Activated naive CD4-positive, alpha-beta T cell treated with anti-CD3 and anti-CD28 coated beads, Interleukin-2, amount 10 ng/mL, durations not matched to agents 7 days and 5 days (primary cell): Measurements from ENCODE around the gene PARD3.

Experiments
- CTCF ChIA-PET: fragments of 350-600 bp; sonication (Branson Sonifier 250); formaldehyde crosslinking; loops from one replicate; lab custom pipeline; 2021; ENCODE audit warnings: antibody characterized with exemption; lab: Charles Lee
- DNase-seq: peaks from one replicate; pipeline ENCODE4 v3.0.0-alpha.2; 2020
- H3K27ac Mint-ChIP-seq: one replicate; pipeline ENCODE4 v1.8.0; 2021; ENCODE audit warnings: mild to moderate bottlenecking, moderate library complexity, mixed read lengths
- H3K27me3 Mint-ChIP-seq: one replicate; pipeline ENCODE4 v1.8.0; 2021; ENCODE audit warnings: mild to moderate bottlenecking, mixed read lengths
- H3K36me3 Mint-ChIP-seq: one replicate; pipeline ENCODE4 v1.8.0; 2021; ENCODE audit warnings: mixed read lengths
- H3K4me1 Mint-ChIP-seq: one replicate; pipeline ENCODE4 v1.8.0; 2021; ENCODE audit warnings: mixed read lengths
- H3K4me3 Mint-ChIP-seq: one replicate; pipeline ENCODE4 v1.8.0; 2021; ENCODE audit warnings: mild to moderate bottlenecking, moderate library complexity, mixed read lengths
- H3K9me3 Mint-ChIP-seq: one replicate; pipeline ENCODE4 v1.8.0; 2021; ENCODE audit warnings: mixed read lengths

PARD3 gene

GRCh38 chr10:34345383-34345782 lies 469.7 kb downstream of the PARD3 start:
- no peaks in the 10 kb centered on the region for H3K36me3 Mint-ChIP-seq
- CTCF ChIA-PET, result no interaction called here
- no peak overlapping the region for H3K4me3 Mint-ChIP-seq
- no peak overlapping the region for H3K27ac Mint-ChIP-seq
- peaks cover 2% of the 10 kb centered on the region for H3K9me3 Mint-ChIP-seq
- DNase-seq, result no peak
- H3K27me3 Mint-ChIP-seq, result no peaks in the 10 kb centered on the region
- no peaks in the 10 kb centered on the region for H3K4me1 Mint-ChIP-seq

- Mint-ChIP-seq H3K4me1 (peaks cover 3% of the 10 kb centered on the region), H3K9me3 (no peaks in the 10 kb centered on the region), H3K27ac (no peak overlapping the region), H3K27me3 (no peaks in the 10 kb centered on the region), H3K4me3 (no peak overlapping the region), H3K36me3 (no peaks in the 10 kb centered on the region)
- no peak for DNase-seq
- CTCF ChIA-PET, result no interaction called here
Observed at GRCh38 chr10:34343764-34344163, 471.3 kb downstream of the PARD3 start.

- Mint-ChIP-seq H3K9me3 (no peaks in the 10 kb centered on the region), H3K27ac (no peak overlapping the region), H3K4me1 (peaks cover 3% of the 10 kb centered on the region), H3K36me3 (no peaks in the 10 kb centered on the region), H3K27me3 (no peaks in the 10 kb centered on the region), H3K4me3 (no peak overlapping the region)
- no peak for DNase-seq
- CTCF ChIA-PET, result no interaction called here
Observed at GRCh38 chr10:34341473-34341872, 473.6 kb downstream of the PARD3 start.

- Mint-ChIP-seq H3K27ac (no peak overlapping the region), H3K4me1 (peaks cover 3% of the 10 kb centered on the region), H3K9me3 (no peaks in the 10 kb centered on the region), H3K36me3 (no peaks in the 10 kb centered on the region), H3K27me3 (no peaks in the 10 kb centered on the region), H3K4me3 (no peak overlapping the region)
- no peak for DNase-seq
- CTCF ChIA-PET, result no interaction called here
Observed at GRCh38 chr10:34340934-34341333, 474.2 kb downstream of the PARD3 start.

- DNase-seq, result no peak
- Mint-ChIP-seq H3K27me3 (no peaks in the 10 kb centered on the region), H3K27ac (no peak overlapping the region), H3K36me3 (no peaks in the 10 kb centered on the region), H3K4me1 (peaks cover 3% of the 10 kb centered on the region), H3K9me3 (no peaks in the 10 kb centered on the region), H3K4me3 (no peak overlapping the region)
- CTCF ChIA-PET, result no interaction called here
Observed at GRCh38 chr10:34339816-34340553, 475.1 kb downstream of the PARD3 start.

- no peaks in the 10 kb centered on the region for H3K27me3 Mint-ChIP-seq
Observed at GRCh38 chr10:34337917-34338316, 477.2 kb downstream of the PARD3 start.

GRCh38 chr10:34335960-34336690 lies 479.0 kb downstream of the PARD3 start:
- Mint-ChIP-seq H3K36me3 (no peaks in the 10 kb centered on the region), H3K4me3 (no peak overlapping the region), H3K27ac (no peak overlapping the region), H3K27me3 (no peaks in the 10 kb centered on the region), H3K4me1 (peaks cover 3% of the 10 kb centered on the region), H3K9me3 (no peaks in the 10 kb centered on the region)
- CTCF ChIA-PET, result interaction anchor here (1.6 kb wide), 1 partner anchor 302 kb away, joined by 3 read pairs; no protein-coding TSS in a partner anchor
- no peak for DNase-seq

More at GRCh38 chr10:34337917-34338316, 477.2 kb downstream of the PARD3 start:
- Mint-ChIP-seq H3K4me3 (no peak overlapping the region), H3K9me3 (no peaks in the 10 kb centered on the region), H3K4me1 (peaks cover 3% of the 10 kb centered on the region), H3K27ac (no peak overlapping the region), H3K36me3 (no peaks in the 10 kb centered on the region)
- DNase-seq, result no peak
- CTCF ChIA-PET, result no interaction called here

GRCh38 chr10:34334908-34335307 lies 480.2 kb downstream of the PARD3 start:
- H3K9me3 Mint-ChIP-seq, result no peaks in the 10 kb centered on the region
- H3K27me3 Mint-ChIP-seq, result no peaks in the 10 kb centered on the region
- CTCF ChIA-PET, result interaction anchor here (1.6 kb wide), 1 partner anchor 303 kb away, joined by 3 read pairs; no protein-coding TSS in a partner anchor
- no peak overlapping the region for H3K4me3 Mint-ChIP-seq
- H3K27ac Mint-ChIP-seq, result no peak overlapping the region
- no peaks in the 10 kb centered on the region for H3K36me3 Mint-ChIP-seq
- H3K4me1 Mint-ChIP-seq, result no peaks in the 10 kb centered on the region
- DNase-seq, result no peak

- Mint-ChIP-seq H3K27me3 (no peaks in the 10 kb centered on the region), H3K27ac (no peak overlapping the region), H3K4me1 (no peaks in the 10 kb centered on the region), H3K9me3 (no peaks in the 10 kb centered on the region), H3K4me3 (no peak overlapping the region), H3K36me3 (no peaks in the 10 kb centered on the region)
- CTCF ChIA-PET, result interaction anchor here (0.6 kb wide), 1 partner anchor 32 kb away, joined by 3 read pairs; no protein-coding TSS in a partner anchor
- no peak for DNase-seq
Observed at GRCh38 chr10:34333513-34333912, 481.6 kb downstream of the PARD3 start.

- Mint-ChIP-seq H3K4me3 (no peak overlapping the region), H3K9me3 (no peaks in the 10 kb centered on the region), H3K27ac (no peak overlapping the region), H3K27me3 (no peaks in the 10 kb centered on the region), H3K36me3 (no peaks in the 10 kb centered on the region), H3K4me1 (no peaks in the 10 kb centered on the region)
- CTCF ChIA-PET, result no interaction called here
- no peak for DNase-seq
Observed at GRCh38 chr10:34327184-34327583, 487.9 kb downstream of the PARD3 start.

- Mint-ChIP-seq H3K27me3 (no peaks in the 10 kb centered on the region), H3K4me3 (no peak overlapping the region), H3K36me3 (no peaks in the 10 kb centered on the region), H3K9me3 (no peaks in the 10 kb centered on the region), H3K27ac (no peak overlapping the region), H3K4me1 (no peaks in the 10 kb centered on the region)
- CTCF ChIA-PET, result no interaction called here
- DNase-seq, result no peak
Observed at GRCh38 chr10:34323192-34323591, 491.9 kb downstream of the PARD3 start.

- Mint-ChIP-seq H3K36me3 (no peaks in the 10 kb centered on the region), H3K27me3 (no peaks in the 10 kb centered on the region), H3K9me3 (no peaks in the 10 kb centered on the region), H3K4me1 (no peaks in the 10 kb centered on the region), H3K27ac (no peak overlapping the region), H3K4me3 (no peak overlapping the region)
- no peak for DNase-seq
- CTCF ChIA-PET, result no interaction called here
Observed at GRCh38 chr10:34320265-34320664, 494.8 kb downstream of the PARD3 start.

- Mint-ChIP-seq H3K9me3 (no peaks in the 10 kb centered on the region), H3K4me1 (no peaks in the 10 kb centered on the region), H3K36me3 (no peaks in the 10 kb centered on the region), H3K27me3 (no peaks in the 10 kb centered on the region), H3K27ac (no peak overlapping the region), H3K4me3 (no peak overlapping the region)
- CTCF ChIA-PET, result no interaction called here
- DNase-seq, result no peak
Observed at GRCh38 chr10:34319197-34319846, 495.8 kb downstream of the PARD3 start.

- Mint-ChIP-seq H3K36me3 (no peaks in the 10 kb centered on the region), H3K27me3 (no peaks in the 10 kb centered on the region), H3K27ac (no peak overlapping the region), H3K4me1 (peaks cover 7% of the 10 kb centered on the region), H3K9me3 (no peaks in the 10 kb centered on the region), H3K4me3 (no peak overlapping the region)
- no peak for DNase-seq
- CTCF ChIA-PET, result no interaction called here
Observed at GRCh38 chr10:34316154-34316553, 498.9 kb downstream of the PARD3 start.
